Stimulated activated naive CD4-positive, alpha-beta T cell treated with Interleukin-2 at 50 U/mL for 16 hours (primary cell): Measurements from ENCODE around the gene HDLBP.

Experiments
- DNase-seq: peaks from one replicate; lab custom pipeline; 2025; lab: John Stamatoyannopoulos, UW

The HDLBP gene

GRCh38 chr2:241315093-241315878 is at the start of gene HDLBP:
HDLBP (minus strand) TSS chr2:241315672; CDS start chr2:241266869, 48,803 bp downstream.
- peak; percentile 99 for DNase-seq

GRCh38 chr2:241364781-241365180 is 49.3 kb upstream of the HDLBP start:
- DNase-seq = no peak

- no peak for DNase-seq
Measured at GRCh38 chr2:241363426-241363825, 48.0 kb upstream of the HDLBP start.

- no peak for DNase-seq
Measured at GRCh38 chr2:241359481-241360045, 44.1 kb upstream of the HDLBP start.

- DNase-seq = no peak
Measured at GRCh38 chr2:241358470-241358869, 43.0 kb upstream of the HDLBP start.

GRCh38 chr2:241357531-241357930 is 42.1 kb upstream of the HDLBP start:
- no peak for DNase-seq

- no peak for DNase-seq
Measured at GRCh38 chr2:241356871-241357260, 41.4 kb upstream of the HDLBP start.

GRCh38 chr2:241355983-241356870 is 40.8 kb upstream of the HDLBP start, which contains the start of gene FARP2:
FARP2 (plus strand) TSS chr2:241356285; CDS start chr2:241373108, 16,823 bp downstream.
- peak; percentile 97 for DNase-seq

- peak; percentile 58 for DNase-seq
Measured at GRCh38 chr2:241354668-241355658, 39.5 kb upstream of the HDLBP start.

GRCh38 chr2:241352227-241352626 is 36.8 kb upstream of the HDLBP start:
- no peak for DNase-seq

- no peak for DNase-seq
Measured at GRCh38 chr2:241351640-241352031, 36.2 kb upstream of the HDLBP start.

- DNase-seq = no peak
Measured at GRCh38 chr2:241350878-241351639, 35.6 kb upstream of the HDLBP start.

- no peak for DNase-seq
Measured at GRCh38 chr2:241350530-241350877, 35.0 kb upstream of the HDLBP start.

- DNase-seq = no peak
Measured at GRCh38 chr2:241349941-241350340, 34.5 kb upstream of the HDLBP start.

GRCh38 chr2:241344925-241345651 is 29.6 kb upstream of the HDLBP start:
- no peak for DNase-seq

GRCh38 chr2:241340631-241341163 is 25.2 kb upstream of the HDLBP start:
- DNase-seq = no peak

- DNase-seq = no peak
Measured at GRCh38 chr2:241339839-241340630, 24.6 kb upstream of the HDLBP start.

- DNase-seq = no peak
Measured at GRCh38 chr2:241334813-241335212, 19.3 kb upstream of the HDLBP start.

- DNase-seq = no peak
Measured at GRCh38 chr2:241330616-241330981, 15.1 kb upstream of the HDLBP start.
